Effector memory CD4-positive, alpha-beta T cell (primary cell): ENCODE data around the gene OR4K5.
"Not testable (repeated sequence)": the region's sequence is repeated elsewhere in the genome, so short reads cannot be mapped to it uniquely, and the experiment has no call there.

Source experiments
- DNase-seq, 3 donors: peaks; one replicate each; pipeline ENCODE4 v3.0.0-alpha.2; 2020
- H3K27ac ChIP-seq: 2 replicates; pipeline ENCODE4 v1.7.0; 2013; ENCODE audit warnings: mild to moderate bottlenecking, low read length, moderate library complexity; ENCODE audit not compliant: insufficient read depth, poor library complexity, severe bottlenecking
- H3K27me3 ChIP-seq: replicated peaks from 2 replicates; pipeline ENCODE4 v1.7.0; 2013; ENCODE audit warnings: mild to moderate bottlenecking, low read length; ENCODE audit not compliant: insufficient read depth, control insufficient read depth, poor library complexity, severe bottlenecking
- H3K36me3 ChIP-seq: 2 replicates; pipeline ENCODE4 v1.7.0; 2013; ENCODE audit warnings: mild to moderate bottlenecking, low read length, moderate library complexity; ENCODE audit not compliant: control insufficient read depth, insufficient read depth
- H3K4me1 ChIP-seq: 2 replicates; pipeline ENCODE4 v1.7.0; 2013; ENCODE audit warnings: low read length, mild to moderate bottlenecking; ENCODE audit not compliant: control insufficient read depth, insufficient read depth, poor library complexity, severe bottlenecking
- H3K4me3 ChIP-seq: 2 replicates; pipeline ENCODE4 v1.7.0; 2013; ENCODE audit warnings: low read length, low read depth, mild to moderate bottlenecking; ENCODE audit not compliant: insufficient read depth, poor library complexity, severe bottlenecking
- H3K9me3 ChIP-seq: 2 replicates; pipeline ENCODE4 v1.7.0; 2013; ENCODE audit warnings: mild to moderate bottlenecking, low read length, moderate library complexity; ENCODE audit not compliant: control insufficient read depth

Gene OR4K5

GRCh38 chr14:19917955-19918518 is 2.4 kb upstream of the OR4K5 start:
- Histone ChIP-seq H3K36me3 (no peaks in the 10 kb centered on the region), H3K4me1 (no peaks in the 10 kb centered on the region), H3K27me3 (no peaks in the 10 kb centered on the region), H3K9me3 (no peaks in the 10 kb centered on the region), H3K4me3 (no peak overlapping the region), H3K27ac (no peak overlapping the region)
- no peak for DNase-seq

- no peak for DNase-seq
- Histone ChIP-seq H3K27me3 (no peaks in the 10 kb centered on the region), H3K9me3 (no peaks in the 10 kb centered on the region), H3K27ac (no peak overlapping the region), H3K4me3 (no peak overlapping the region), H3K4me1 (no peaks in the 10 kb centered on the region), H3K36me3 (no peaks in the 10 kb centered on the region)
Measured at GRCh38 chr14:19918553-19919264, 1.7 kb upstream of the OR4K5 start.

- DNase-seq, result no peak
- Histone ChIP-seq H3K9me3 (no peaks in the 10 kb centered on the region), H3K36me3 (no peaks in the 10 kb centered on the region), H3K27ac (no peak within 1 kb of the TSS), H3K27me3 (no peaks in the 10 kb centered on the region), H3K4me1 (no peaks in the 10 kb centered on the region), H3K4me3 (no peak within 1 kb of the TSS)
Measured at GRCh38 chr14:19930617-19931016, 10.2 kb downstream of the OR4K5 start, which contains the start of gene OR4K1. Gene OR4K1, plus strand, starts transcription at chr14:19930917. Its CDS starts 4,750 bp downstream, at chr14:19935667.

- no peaks in the 10 kb centered on the region for H3K36me3 ChIP-seq
- no peak for DNase-seq
- no peak overlapping the region for H3K4me3 ChIP-seq
- H3K4me1 ChIP-seq, result no peaks in the 10 kb centered on the region
- no peaks in the 10 kb centered on the region for H3K27me3 ChIP-seq
- no peak overlapping the region for H3K27ac ChIP-seq
- no peaks in the 10 kb centered on the region for H3K9me3 ChIP-seq
Measured at GRCh38 chr14:19941668-19942067, 21.3 kb downstream of the OR4K5 start.

- Histone ChIP-seq H3K4me1 (no peaks in the 10 kb centered on the region), H3K27ac (no peak overlapping the region), H3K9me3 (no peaks in the 10 kb centered on the region), H3K27me3 (no peaks in the 10 kb centered on the region), H3K36me3 (no peaks in the 10 kb centered on the region), H3K4me3 (no peak overlapping the region)
- no peak for DNase-seq
Measured at GRCh38 chr14:19947413-19948090, 27.1 kb downstream of the OR4K5 start.

- no peaks in the 10 kb centered on the region for H3K36me3 ChIP-seq
- no peak overlapping the region for H3K4me3 ChIP-seq
- no peak overlapping the region for H3K27ac ChIP-seq
- no peaks in the 10 kb centered on the region for H3K9me3 ChIP-seq
- DNase-seq, result no peak
- no peaks in the 10 kb centered on the region for H3K4me1 ChIP-seq
- no peaks in the 10 kb centered on the region for H3K27me3 ChIP-seq
Measured at GRCh38 chr14:19949218-19949617, 28.8 kb downstream of the OR4K5 start.

- not testable (repeated sequence) for H3K27me3 ChIP-seq, H3K4me1 ChIP-seq, H3K9me3 ChIP-seq, H3K4me3 ChIP-seq, H3K27ac ChIP-seq, DNase-seq, H3K36me3 ChIP-seq
Measured at GRCh38 chr14:19969735-19970134, 49.3 kb downstream of the OR4K5 start.
